NCI-H187 (cell line): ENCODE results near the gene CSF1.
"Not testable (repeated sequence)": the region's sequence is repeated elsewhere in the genome, so short reads cannot be mapped to it uniquely, and the experiment has no call there.

Experiments
- DNase-seq, 2 experiments: peaks; one replicate each; lab custom pipeline; 2025; lab: John Stamatoyannopoulos, UW

The CSF1 gene

GRCh38 chr1:109910123-109910962 is at the start of gene CSF1:
TSS of gene CSF1 (plus strand) at chr1:109910849. CDS start at chr1:109911024, 175 bp downstream.
- DNase-seq, result no peak

GRCh38 chr1:109861616-109862015 is 49.0 kb upstream of the CSF1 start:
- not testable (repeated sequence) for DNase-seq

- DNase-seq, result no peak
These were observed 47.0 kb upstream of the CSF1 start for GRCh38 chr1:109863667-109864046.

GRCh38 chr1:109864047-109864822 is 46.4 kb upstream of the CSF1 start:
- DNase-seq, result no peak

GRCh38 chr1:109864930-109865612 is 45.6 kb upstream of the CSF1 start:
- no peak for DNase-seq

GRCh38 chr1:109866071-109866470 is 44.6 kb upstream of the CSF1 start:
- no peak for DNase-seq

GRCh38 chr1:109873278-109874175 is 37.1 kb upstream of the CSF1 start:
- no peak for DNase-seq

GRCh38 chr1:109874445-109874844 is 36.2 kb upstream of the CSF1 start:
- DNase-seq, result no peak

- no peak for DNase-seq
These were observed 34.8 kb upstream of the CSF1 start for GRCh38 chr1:109875874-109876273.

- DNase-seq, result no peak
These were observed 33.9 kb upstream of the CSF1 start for GRCh38 chr1:109876617-109877316.

- DNase-seq, result no peak
These were observed 33.3 kb upstream of the CSF1 start for GRCh38 chr1:109877317-109877771.

GRCh38 chr1:109877776-109878175 is 32.9 kb upstream of the CSF1 start:
- DNase-seq, result no peak

- DNase-seq, result no peak
These were observed 32.0 kb upstream of the CSF1 start for GRCh38 chr1:109878531-109879104.

- not testable (repeated sequence) for DNase-seq
These were observed 31.3 kb upstream of the CSF1 start for GRCh38 chr1:109879371-109879770.

- DNase-seq, result no peak
These were observed 30.6 kb upstream of the CSF1 start for GRCh38 chr1:109879881-109880525.

- DNase-seq, result no peak
These were observed 29.4 kb upstream of the CSF1 start for GRCh38 chr1:109880971-109881894.

GRCh38 chr1:109881906-109882287 is 28.8 kb upstream of the CSF1 start:
- no peak for DNase-seq

GRCh38 chr1:109882288-109883245 is 28.1 kb upstream of the CSF1 start:
- DNase-seq, result no peak
